Heart left ventricle (tissue), 16 donors: Measurements from ENCODE around the gene STON1. TPM values are rescaled to one million over a fixed set of nuclear protein-coding genes. Genes with fewer than 3 reads are reported as not detected.
"Not testable (repeated sequence)": the region's sequence is repeated elsewhere in the genome, so short reads cannot be mapped to it uniquely, and the experiment has no call there.

Source experiments
- ATAC-seq, 4 donors: fragments of 200-7000 bp; cut with Tn5 transposase; one replicate each; pipeline ENCODE4 v1.9.1; 2020 to 2022; ENCODE audit warnings: moderate library complexity in 4 of 4, mild to moderate bottlenecking in 3 of 4, moderate number of reproducible peaks in 1 of 4
- DNase-seq, 5 donors: peaks; one replicate each; pipeline ENCODE4 v3.0.0-alpha.2; 2020
- H3K27ac ChIP-seq, 12 donors: fragments of 200-600 bp; sonication (generic) in 4 of 12; one replicate each; pipeline versions ENCODE4 v1.5.0 to v1.8.0; 2016 to 2022; ENCODE audit warnings: mild to moderate bottlenecking in 2 of 12
- H3K27me3 ChIP-seq, 9 donors: fragments of 200-600 bp; sonication (generic) in 2 of 9; one replicate each; pipeline versions ENCODE4 v1.5.1 to v1.8.0; 2016 to 2022; ENCODE audit warnings: mild to moderate bottlenecking in 3 of 9
- H3K36me3 ChIP-seq, 9 donors: fragments of 200-600 bp; sonication (generic) in 2 of 9; one replicate each; pipeline versions ENCODE4 v1.5.0 to v1.8.0; 2018 to 2022; ENCODE audit warnings: mild to moderate bottlenecking in 2 of 9
- H3K4me1 ChIP-seq, 12 donors: fragments of 200-600 bp; sonication (generic) in 4 of 12; one replicate each; pipeline versions ENCODE4 v1.5.0 to v1.8.0; 2016 to 2022; ENCODE audit warnings: mild to moderate bottlenecking in 3 of 12
- H3K4me3 ChIP-seq, 12 donors: fragments of 200-600 bp; sonication (generic) in 4 of 12; one replicate each; pipeline versions ENCODE4 v1.5.0 to v1.8.0; 2017 to 2022; ENCODE audit warnings: mild to moderate bottlenecking in 9 of 12, moderate library complexity in 4 of 12
- H3K9me3 ChIP-seq, 12 donors: fragments of 200-600 bp; sonication (generic) in 4 of 12; one replicate each; pipeline versions ENCODE4 v1.5.0 to v1.8.0; 2016 to 2022; ENCODE audit warnings: mild to moderate bottlenecking in 1 of 12
- POLR2A ChIP-seq, 2 donors: fragments of 450-650 bp; IDR thresholded peaks; one replicate each; pipeline ENCODE4 v1.6.1; 2017; ENCODE audit warnings: antibody characterized with exemption in 2 of 2, mild to moderate bottlenecking in 2 of 2, moderate library complexity in 2 of 2
- WGBS, 4 donors: extraction: QIAGEN DNeasy Blood & Tissue Kit in 2 of 4; methylation state at CpG; one replicate each; pipeline versions ENCODE4 v1.1.5 to v1.1.7; 2013 to 2018; 5-methylcytosine and 5-hydroxymethylcytosine counted together
- intact Hi-C, 10 donors: fragments of 100-400 bp; cut with DNase I; formaldehyde crosslinking; loops; one replicate each; pipeline versions ENCODE4 v1.11.1 to v1.14.2; 2022
- polyA plus RNA-seq, 2 donors: library from polyadenylated mRNA; stranded (reverse); fragments of 200-250 nt; gene quantifications; one replicate each; pipeline ENCODE4 v1.2.3, GENCODE V29; 2013
- total RNA-seq, 9 donors: library from RNA; depleted of rRNA in 2 of 9; stranded (reverse); fragments of >200 nt in 2 of 9; fragmentation: NEBNext Ultra II Directional in 3 of 9; extraction: Animal tissue kit (Norgen Biotek cat#: 25700) in 3 of 9; gene quantifications; one replicate each; pipeline versions ENCODE4 v1.1.0 to v1.2.4, GENCODE V29; 2016 to 2023
- TF ChIP-seq, protein P1 (sequence below), 12 donors: fragments of 200-600 bp; sonication (generic) in 4 of 12; IDR thresholded peaks; one replicate each; pipeline versions ENCODE4 v1.5.0 to v1.8.0; 2018 to 2022; ENCODE audit warnings: antibody characterized with exemption in 12 of 12, mild to moderate bottlenecking in 5 of 12
- donor health status: ischemic (EF 13 %, LVEDD 7.1; RV severe dilation, severe dysfunction).
- donor health status: healthy with polysubstance abuse.
- donor health status: DM: no; HTN: yes; CAD: no.
- donor health status: DM: no; HTN: no; CAD: no.
- donor health status: ischemic (EF 25% LVEDD 6.9; RV normal size, moderate dysfunction).
- donor health status: ischemic (EF 25% LVEDD 5.7; RV mildly dilated, moderate dysfunction).
- donor health status: healthy.
- donor health status: DM: yes; HTN: yes; CAD: no.
- donor health status: ischemic (EF 35%, LVEDD 5.7; RV mildly dilated, moderate dysfunction).
- donor health status: nonischemic (EF 11% LVEDD 7.7; RV severe dilation, severe dysfunction).
- donor health status: DM: yes; HTN: yes; CAD: no.
- donor health status: PGD.
- donor health status: ischemic (EF 29% LVEDD 5.4; RV normal size, mild dysfunction).
- donor health status: nonischemic (EF 23%, LVEDD 6.1; RV moderate dilation, normal function).

The STON1 gene
- total and polyA plus RNA-seq, 11 donors = 2.6 to 8.6 (median 4.4) TPM

DNA sequence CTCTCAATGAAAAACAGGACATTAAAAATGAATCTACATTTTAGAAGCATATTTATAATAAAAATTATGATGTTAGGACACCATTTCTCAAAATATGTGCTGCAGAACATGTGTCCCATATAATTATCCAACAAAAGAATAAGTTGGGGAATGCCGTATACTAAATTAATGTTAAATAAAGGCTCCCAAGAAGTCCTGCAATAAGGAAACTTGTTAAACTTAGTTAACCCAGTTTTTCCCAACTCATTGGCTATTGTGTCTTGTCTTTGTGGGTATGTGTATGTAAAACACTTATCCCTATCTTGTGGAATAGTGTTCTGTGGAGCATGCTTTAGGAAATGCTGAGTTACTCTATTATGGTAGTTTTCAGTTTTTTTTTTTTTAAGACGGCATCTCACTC is 62.1 kb downstream of the STON1 start:
- Histone ChIP-seq H3K9me3 (no peaks in the 10 kb centered on the region), H3K4me1 (peaks cover 0 to 4% (median 0%) of the 10 kb centered on the region in 12 donors), H3K4me3 (no peak overlapping the region), H3K27ac (no peak overlapping the region), H3K36me3 (peaks cover 0 to 31% (median 0%) of the 10 kb centered on the region in 9 donors), H3K27me3 (no peaks in the 10 kb centered on the region)
- TF ChIP-seq, protein P1, sequence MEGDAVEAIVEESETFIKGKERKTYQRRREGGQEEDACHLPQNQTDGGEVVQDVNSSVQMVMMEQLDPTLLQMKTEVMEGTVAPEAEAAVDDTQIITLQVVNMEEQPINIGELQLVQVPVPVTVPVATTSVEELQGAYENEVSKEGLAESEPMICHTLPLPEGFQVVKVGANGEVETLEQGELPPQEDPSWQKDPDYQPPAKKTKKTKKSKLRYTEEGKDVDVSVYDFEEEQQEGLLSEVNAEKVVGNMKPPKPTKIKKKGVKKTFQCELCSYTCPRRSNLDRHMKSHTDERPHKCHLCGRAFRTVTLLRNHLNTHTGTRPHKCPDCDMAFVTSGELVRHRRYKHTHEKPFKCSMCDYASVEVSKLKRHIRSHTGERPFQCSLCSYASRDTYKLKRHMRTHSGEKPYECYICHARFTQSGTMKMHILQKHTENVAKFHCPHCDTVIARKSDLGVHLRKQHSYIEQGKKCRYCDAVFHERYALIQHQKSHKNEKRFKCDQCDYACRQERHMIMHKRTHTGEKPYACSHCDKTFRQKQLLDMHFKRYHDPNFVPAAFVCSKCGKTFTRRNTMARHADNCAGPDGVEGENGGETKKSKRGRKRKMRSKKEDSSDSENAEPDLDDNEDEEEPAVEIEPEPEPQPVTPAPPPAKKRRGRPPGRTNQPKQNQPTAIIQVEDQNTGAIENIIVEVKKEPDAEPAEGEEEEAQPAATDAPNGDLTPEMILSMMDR (IDR thresholded peaks at IDR 0.05) = no peak
- TF ChIP-seq POLR2A (IDR thresholded peaks at IDR 0.05) = no peak
- WGBS, 4 donors = 94 to 99% (median 95%) methylated on average over 2 of the region's 2 CpGs
- intact Hi-C loops = loop anchor here in 1 of 10 donors (10.0 kb wide), 1 partner anchor 97 kb away; no protein-coding TSS in a partner anchor
- DNase-seq = no peak
- ATAC-seq = no peak

DNA sequence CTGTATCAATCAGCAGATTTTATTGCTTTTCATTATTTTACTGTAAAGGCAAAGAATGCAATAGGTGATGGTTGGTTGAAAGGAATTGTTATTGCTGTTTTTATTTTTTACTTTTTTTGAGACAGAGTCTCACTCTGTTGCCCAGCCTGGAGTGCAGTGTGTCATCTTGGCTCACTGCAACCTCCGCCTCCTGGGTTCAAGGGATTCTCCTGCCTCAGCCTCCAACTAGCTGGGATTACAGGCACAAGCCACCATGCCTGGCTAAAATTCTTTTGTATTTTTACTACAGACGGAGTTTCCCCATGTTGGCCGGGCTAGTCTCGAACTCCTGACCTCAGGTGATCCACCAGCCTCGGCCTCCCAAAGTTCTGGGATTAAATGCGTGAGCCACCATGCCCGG is 66.8 kb downstream of the STON1 start:
- 96 to 98% (median 97%) methylated on average over 7 of the region's 7 CpGs for WGBS, 4 donors
- H3K9me3 ChIP-seq, H3K4me3 ChIP-seq, H3K27me3 ChIP-seq, ATAC-seq, H3K27ac ChIP-seq, H3K4me1 ChIP-seq, DNase-seq: not testable (repeated sequence)
- peaks cover 0 to 42% (median 0%) of the 10 kb centered on the region in 9 donors for H3K36me3 ChIP-seq
- intact Hi-C loops = loop anchor here in 1 of 10 donors (10.0 kb wide), 1 partner anchor 102 kb away; no protein-coding TSS in a partner anchor

DNA sequence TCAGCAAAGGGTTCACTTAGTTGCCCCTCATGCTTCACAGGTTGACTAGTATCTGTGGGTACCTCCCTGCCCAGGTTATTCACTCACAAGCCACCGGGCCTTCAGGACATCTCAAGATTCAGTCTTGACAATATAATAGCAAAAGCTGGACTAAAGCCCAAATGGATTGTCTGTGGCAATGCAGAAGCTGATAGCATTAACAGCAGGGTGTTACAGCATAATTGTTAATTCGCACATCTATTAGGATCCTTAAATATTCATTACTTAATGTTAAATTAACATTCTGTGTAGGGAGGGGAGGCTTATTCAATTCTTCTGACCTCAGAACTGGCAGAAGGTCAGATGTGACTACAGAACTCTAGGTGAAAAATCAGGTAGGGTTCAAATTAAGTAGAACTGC is 67.5 kb downstream of the STON1 start:
- DNase-seq (no peak), ATAC-seq (no peak)
- H3K36me3 ChIP-seq = peaks cover 0 to 42% (median 0%) of the 10 kb centered on the region in 9 donors
- intact Hi-C loops = loop anchor here in 1 of 10 donors (10.0 kb wide), 1 partner anchor 103 kb away; no protein-coding TSS in a partner anchor
- no peaks in the 10 kb centered on the region for H3K9me3 ChIP-seq
- no peak overlapping the region for H3K4me3 ChIP-seq
- WGBS, 4 donors = 52 to 65% (median 55%) methylated on average over 2 of the region's 2 CpGs
- TF ChIP-seq, protein P1 (IDR thresholded peaks at IDR 0.05) = no peak
- TF ChIP-seq POLR2A (IDR thresholded peaks at IDR 0.05) = no peak
- H3K4me1 ChIP-seq = no peaks in the 10 kb centered on the region
- H3K27ac ChIP-seq = no peak overlapping the region
- H3K27me3 ChIP-seq = no peaks in the 10 kb centered on the region

DNA sequence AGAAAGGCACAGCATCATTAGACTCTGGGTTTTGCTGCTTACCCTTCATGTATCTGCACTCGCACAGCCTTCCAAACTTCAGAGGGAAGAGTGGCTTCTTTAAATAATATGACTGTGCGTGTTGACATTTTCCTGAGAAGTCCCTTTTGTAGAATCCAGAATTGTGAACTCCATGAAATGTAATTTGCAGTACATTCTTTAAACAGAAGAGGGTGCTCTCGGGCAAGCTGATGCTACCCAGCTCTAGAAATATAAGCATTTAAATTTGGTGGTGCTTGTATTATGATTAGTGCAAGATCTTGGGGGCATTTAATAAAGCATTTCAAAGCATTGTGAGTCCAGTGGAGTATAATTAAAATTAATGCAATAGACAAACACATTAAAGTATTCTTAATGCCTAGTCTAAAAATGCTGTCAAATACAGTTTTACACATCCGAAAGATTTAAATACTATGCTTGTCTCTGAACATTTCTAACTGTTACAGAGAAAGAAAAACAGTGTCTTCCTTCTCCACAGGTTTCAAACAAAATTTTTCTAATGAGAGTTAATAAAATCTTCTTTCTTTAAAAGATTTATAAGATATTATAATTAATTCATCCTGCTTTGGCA is 70.4 kb downstream of the STON1 start:
- H3K9me3 ChIP-seq = no peaks in the 10 kb centered on the region
- H3K27ac ChIP-seq = no peak overlapping the region
- intact Hi-C loops = loop anchor here in 6 of 10 donors (5.0 to 10.0 kb wide), 6 partner anchors 124 to 1892 kb away; no protein-coding TSS in a partner anchor
- no peaks in the 10 kb centered on the region for H3K27me3 ChIP-seq
- ATAC-seq (peak in 2 of 4 donors; percentile 39 to 63), DNase-seq (no peak)
- TF ChIP-seq, protein P1 (IDR thresholded peaks at IDR 0.05) = peak; percentile 51 to 80 (median 66)
- TF ChIP-seq POLR2A (IDR thresholded peaks at IDR 0.05) = no peak
- WGBS, 4 donors = 36 to 42% (median 40%) methylated on average over 4 of the region's 4 CpGs
- no peaks in the 10 kb centered on the region for H3K4me1 ChIP-seq
- H3K4me3 ChIP-seq = no peak overlapping the region
- H3K36me3 ChIP-seq = peaks cover 0 to 23% (median 0%) of the 10 kb centered on the region in 9 donors
